ENCODE measurements around the gene WNK1. TPM values are rescaled to one million over a fixed set of nuclear protein-coding genes. Genes with fewer than 3 reads are reported as not detected.
"Not testable (repeated sequence)": the region's sequence is repeated elsewhere in the genome, so short reads cannot be mapped to it uniquely, and the experiment has no call there.

The WNK1 gene
- total RNA-seq, 3 donors from 2014 or later, result 173 to 192 (median 176) TPM

DNA sequence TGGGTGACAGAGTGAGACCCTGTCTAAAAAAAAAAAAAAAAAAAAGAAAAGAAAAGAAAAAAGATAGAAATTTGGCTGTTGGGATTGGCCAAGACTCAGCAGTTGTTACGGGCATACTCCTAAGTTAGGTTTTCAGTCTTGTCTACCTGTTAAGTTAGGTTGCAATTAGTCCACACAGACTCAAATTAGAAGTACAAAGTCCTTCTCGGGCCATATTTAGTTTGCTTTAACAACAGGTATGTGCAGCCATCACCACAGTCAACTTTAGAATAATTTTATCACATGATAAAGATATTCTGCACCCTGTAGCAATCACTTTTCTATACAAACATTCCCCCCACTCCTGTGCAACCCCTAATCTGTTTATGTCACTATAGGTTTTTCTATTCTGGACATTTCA is 85.2 kb downstream of the WNK1 start:
- no peaks in the 10 kb centered on the region for H3K27me3 ChIP-seq
- no peaks in the 10 kb centered on the region for H3K9me3 ChIP-seq
- no peak for DNase-seq (ENCODE audit: low spot score in 2 of 2)
- H3K27ac ChIP-seq, result no peak overlapping the region
- peaks cover 3% of the 10 kb centered on the region for H3K36me3 ChIP-seq
- TF ChIP-seq POLR2A (IDR thresholded peaks at IDR 0.05) (no peak), POLR2AphosphoS5 (IDR thresholded peaks at IDR 0.05) (no peak)
- TF ChIP-seq, protein P1, sequence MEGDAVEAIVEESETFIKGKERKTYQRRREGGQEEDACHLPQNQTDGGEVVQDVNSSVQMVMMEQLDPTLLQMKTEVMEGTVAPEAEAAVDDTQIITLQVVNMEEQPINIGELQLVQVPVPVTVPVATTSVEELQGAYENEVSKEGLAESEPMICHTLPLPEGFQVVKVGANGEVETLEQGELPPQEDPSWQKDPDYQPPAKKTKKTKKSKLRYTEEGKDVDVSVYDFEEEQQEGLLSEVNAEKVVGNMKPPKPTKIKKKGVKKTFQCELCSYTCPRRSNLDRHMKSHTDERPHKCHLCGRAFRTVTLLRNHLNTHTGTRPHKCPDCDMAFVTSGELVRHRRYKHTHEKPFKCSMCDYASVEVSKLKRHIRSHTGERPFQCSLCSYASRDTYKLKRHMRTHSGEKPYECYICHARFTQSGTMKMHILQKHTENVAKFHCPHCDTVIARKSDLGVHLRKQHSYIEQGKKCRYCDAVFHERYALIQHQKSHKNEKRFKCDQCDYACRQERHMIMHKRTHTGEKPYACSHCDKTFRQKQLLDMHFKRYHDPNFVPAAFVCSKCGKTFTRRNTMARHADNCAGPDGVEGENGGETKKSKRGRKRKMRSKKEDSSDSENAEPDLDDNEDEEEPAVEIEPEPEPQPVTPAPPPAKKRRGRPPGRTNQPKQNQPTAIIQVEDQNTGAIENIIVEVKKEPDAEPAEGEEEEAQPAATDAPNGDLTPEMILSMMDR (IDR thresholded peaks at IDR 0.05), result no peak
- intact Hi-C loops (cut with DNase I; ENCODE audit: low total_unique reads), result no loop called here
- H3K4me3 ChIP-seq, result no peak overlapping the region
- no peaks in the 10 kb centered on the region for H3K4me1 ChIP-seq

- TF ChIP-seq POLR2AphosphoS5 (IDR thresholded peaks at IDR 0.05) (no peak), POLR2A (IDR thresholded peaks at IDR 0.05) (no peak)
- TF ChIP-seq, protein P1 (IDR thresholded peaks at IDR 0.05), result no peak
- Histone ChIP-seq H3K27ac (no peak overlapping the region), H3K4me3 (no peak overlapping the region), H3K9me3 (no peaks in the 10 kb centered on the region), H3K36me3 (no peaks in the 10 kb centered on the region), H3K4me1 (no peaks in the 10 kb centered on the region), H3K27me3 (no peaks in the 10 kb centered on the region)
- no peak for DNase-seq (ENCODE audit: low spot score in 2 of 2)
- intact Hi-C loops (cut with DNase I; ENCODE audit: low total_unique reads), result no loop called here
Observed at GRCh38 chr12:843609-844008, 91.2 kb downstream of the WNK1 start.

DNA sequence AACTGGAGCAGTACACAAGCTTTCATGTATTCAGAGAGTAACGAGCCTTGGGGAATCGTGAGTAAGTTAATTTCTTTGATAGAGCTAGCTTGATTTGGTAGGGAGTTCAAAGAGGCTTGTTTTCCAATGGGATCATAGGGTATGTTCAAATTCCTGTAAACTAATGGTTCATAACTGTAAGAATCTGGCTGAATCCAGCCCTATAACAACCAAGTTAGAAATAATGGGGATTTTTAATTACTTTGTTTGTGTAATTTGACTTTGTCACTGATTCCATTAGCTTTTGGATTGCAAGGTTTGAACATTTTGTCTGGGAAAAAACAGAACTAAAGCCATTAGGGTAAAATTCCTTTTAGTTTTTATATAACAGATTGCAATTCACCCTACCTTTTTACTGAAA is 94.0 kb downstream of the WNK1 start:
- no peak for DNase-seq (ENCODE audit: low spot score in 2 of 2)
- TF ChIP-seq POLR2A (IDR thresholded peaks at IDR 0.05), result no peak
- Histone ChIP-seq H3K36me3 (no peaks in the 10 kb centered on the region), H3K4me1 (no peaks in the 10 kb centered on the region), H3K27me3 (no peaks in the 10 kb centered on the region), H3K9me3 (no peaks in the 10 kb centered on the region), H3K27ac (no peak overlapping the region), H3K4me3 (no peak overlapping the region)
- intact Hi-C loops (cut with DNase I; ENCODE audit: low total_unique reads), result no loop called here

GRCh38 chr12:848173-848865 is 95.9 kb downstream of the WNK1 start:
- TF ChIP-seq, protein P1 (IDR thresholded peaks at IDR 0.05), result no peak
- TF ChIP-seq POLR2AphosphoS5 (IDR thresholded peaks at IDR 0.05), result no peak
- no peak for TF ChIP-seq POLR2A (IDR thresholded peaks at IDR 0.05)
- no peak for DNase-seq (ENCODE audit: low spot score in 2 of 2)
- Histone ChIP-seq H3K27me3 (no peaks in the 10 kb centered on the region), H3K4me3 (no peak overlapping the region), H3K27ac (no peak overlapping the region), H3K4me1 (no peaks in the 10 kb centered on the region), H3K9me3 (no peaks in the 10 kb centered on the region), H3K36me3 (no peaks in the 10 kb centered on the region)
- intact Hi-C loops (cut with DNase I; ENCODE audit: low total_unique reads), result no loop called here

- no peak for DNase-seq (ENCODE audit: low spot score in 2 of 2)
- H3K4me3 ChIP-seq, result no peak overlapping the region
- no peaks in the 10 kb centered on the region for H3K27me3 ChIP-seq
- TF ChIP-seq, protein P1 (IDR thresholded peaks at IDR 0.05), result no peak
- TF ChIP-seq POLR2AphosphoS5 (IDR thresholded peaks at IDR 0.05) (no peak), POLR2A (IDR thresholded peaks at IDR 0.05) (no peak)
- H3K9me3 ChIP-seq, result no peaks in the 10 kb centered on the region
- H3K4me1 ChIP-seq, result no peaks in the 10 kb centered on the region
- no peaks in the 10 kb centered on the region for H3K36me3 ChIP-seq
- H3K27ac ChIP-seq, result no peak overlapping the region
- intact Hi-C loops (cut with DNase I; ENCODE audit: low total_unique reads), result no loop called here
Observed at GRCh38 chr12:848882-849527, 96.6 kb downstream of the WNK1 start.

DNA sequence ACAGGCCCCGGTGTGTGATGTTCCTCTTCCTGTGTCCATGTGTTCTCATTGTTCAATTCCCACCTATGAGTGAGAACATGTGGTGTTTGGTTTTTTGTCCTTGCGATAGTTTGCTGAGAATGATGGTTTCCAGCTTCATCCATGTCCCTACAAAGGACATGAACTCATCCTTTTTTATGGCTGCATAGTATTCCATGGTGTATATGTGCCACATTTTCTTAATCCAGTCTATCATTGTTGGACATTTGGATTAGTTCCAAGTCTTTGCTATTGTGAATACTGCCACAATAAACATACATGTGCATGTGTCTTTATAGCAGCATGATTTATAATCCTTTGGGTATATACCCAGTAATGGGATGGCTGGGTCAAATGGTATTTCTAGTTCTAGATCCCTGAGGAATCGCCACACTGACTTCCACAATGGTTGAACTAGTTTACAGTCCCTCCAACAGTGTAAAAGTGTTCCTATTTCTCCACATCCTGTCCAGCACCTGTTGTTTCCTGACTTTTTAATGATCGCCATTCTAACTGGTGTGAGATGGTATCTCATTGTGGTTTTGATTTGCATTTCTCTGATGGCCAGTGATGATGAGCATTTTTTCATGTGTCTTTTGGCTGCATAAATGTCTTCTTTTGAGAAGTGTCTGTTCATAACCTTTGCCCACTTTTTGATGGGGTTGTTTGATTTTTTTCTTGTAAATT is 97.5 kb downstream of the WNK1 start:
- intact Hi-C loops (cut with DNase I; ENCODE audit: low total_unique reads); H3K9me3 ChIP-seq; H3K4me1 ChIP-seq; H3K36me3 ChIP-seq; H3K4me3 ChIP-seq; H3K27me3 ChIP-seq; H3K27ac ChIP-seq; DNase-seq (ENCODE audit: low spot score in 2 of 2): not testable (repeated sequence)

All from breast epithelium (tissue), 4 donors.